Kidney epithelial cell (primary cell): ENCODE results near the gene HMGB3. TPM values are rescaled to one million over a fixed set of nuclear protein-coding genes. Genes with fewer than 3 reads are reported as not detected.
"Not testable (repeated sequence)": the region's sequence is repeated elsewhere in the genome, so short reads cannot be mapped to it uniquely, and the experiment has no call there.

ENCODE experiments used
- DNase-seq: peaks from one replicate; pipeline ENCODE4 v3.0.0-alpha.2; 2010; ENCODE audit warnings: low read depth
- H3K27me3 ChIP-seq: 2 replicates; pipeline ENCODE4 v1.6.0; 2011; ENCODE audit warnings: low read length; ENCODE audit not compliant: control insufficient read depth, insufficient read depth
- H3K36me3 ChIP-seq: 2 replicates; pipeline ENCODE4 v1.5.1; 2011; ENCODE audit warnings: low read length; ENCODE audit not compliant: control insufficient read depth, insufficient read depth
- H3K4me3 ChIP-seq: 2 replicates; pipeline ENCODE4 v1.5.1; 2011; ENCODE audit warnings: low read depth, mild to moderate bottlenecking, control low read depth, low read length
- CTCF ChIP-seq: IDR thresholded peaks from 2 replicates; pipeline ENCODE4 v1.5.1; 2011; ENCODE audit warnings: mild to moderate bottlenecking, moderate library complexity, low read length, control low read depth, inconsistent platforms; ENCODE audit not compliant: insufficient read depth, poor library complexity, severe bottlenecking
- total RNA-seq: library from RNA; depleted of rRNA; stranded (reverse); fragments of >200 nt; gene quantifications from 2 replicates; pipeline ENCODE4 v1.2.3, GENCODE V29; 2015

The HMGB3 gene
- total RNA-seq, 1 donor from 2014 or later = 44.6 TPM

- no peaks in the 10 kb centered on the region for H3K36me3 ChIP-seq
- no peak for DNase-seq
- no peaks in the 10 kb centered on the region for H3K27me3 ChIP-seq
- no peak overlapping the region for H3K4me3 ChIP-seq
- no peak for TF ChIP-seq CTCF
Observed at GRCh38 chrX:150959557-150959956, 23.6 kb upstream of the HMGB3 start.

- Histone ChIP-seq H3K4me3 (no peak overlapping the region), H3K36me3 (no peaks in the 10 kb centered on the region), H3K27me3 (no peaks in the 10 kb centered on the region)
- TF ChIP-seq CTCF = no peak
- no peak for DNase-seq
Observed at GRCh38 chrX:150961631-150962030, 21.5 kb upstream of the HMGB3 start.

- H3K4me3 ChIP-seq, H3K27me3 ChIP-seq, DNase-seq, H3K36me3 ChIP-seq: not testable (repeated sequence)
Observed at GRCh38 chrX:150964416-150964815, 18.7 kb upstream of the HMGB3 start.

- H3K36me3 ChIP-seq = no peaks in the 10 kb centered on the region
- no peak for DNase-seq
- H3K27me3 ChIP-seq = no peaks in the 10 kb centered on the region
- H3K4me3 ChIP-seq = no peak overlapping the region
- no peak for TF ChIP-seq CTCF
Observed at GRCh38 chrX:150966235-150966634, 16.9 kb upstream of the HMGB3 start.

GRCh38 chrX:150966742-150967141 lies 16.4 kb upstream of the HMGB3 start:
- TF ChIP-seq CTCF = no peak
- H3K27me3 ChIP-seq = no peaks in the 10 kb centered on the region
- no peak overlapping the region for H3K4me3 ChIP-seq
- DNase-seq = no peak
- H3K36me3 ChIP-seq = no peaks in the 10 kb centered on the region

GRCh38 chrX:150967786-150968185 lies 15.3 kb upstream of the HMGB3 start:
- Histone ChIP-seq H3K27me3 (no peaks in the 10 kb centered on the region), H3K36me3 (no peaks in the 10 kb centered on the region), H3K4me3 (no peak overlapping the region)
- no peak for DNase-seq
- TF ChIP-seq CTCF = no peak
